Testis (tissue), 3 donors: ENCODE measurements around the gene FBLN2. TPM values are rescaled to one million over a fixed set of nuclear protein-coding genes. Genes with fewer than 3 reads are reported as not detected.

Experiments
- DNase-seq: peaks from one replicate; pipeline ENCODE4 v3.0.0-alpha.2; 2019
- H3K27ac ChIP-seq, 2 donors: fragments of 200-600 bp; sonication (generic); one replicate each; pipeline ENCODE4 v1.5.1; 2019
- H3K27me3 ChIP-seq: fragments of 200-600 bp; sonication (generic); one replicate; pipeline ENCODE4 v1.5.1; 2019
- H3K36me3 ChIP-seq: fragments of 200-600 bp; sonication (generic); one replicate; pipeline ENCODE4 v1.5.1; 2017; ENCODE audit warnings: low read depth; ENCODE audit errors: missing control alignments
- H3K4me1 ChIP-seq: fragments of 200-600 bp; sonication (generic); one replicate; pipeline ENCODE4 v1.5.1; 2019
- H3K4me3 ChIP-seq, 2 donors: fragments of 200-600 bp; sonication (generic); one replicate each; pipeline ENCODE4 v1.5.1; 2017 to 2019
- H3K9me3 ChIP-seq: fragments of 200-600 bp; sonication (generic); one replicate; pipeline ENCODE4 v1.5.1; 2017
- POLR2A ChIP-seq: fragments of 450-650 bp; IDR thresholded peaks from one replicate; pipeline ENCODE4 v1.6.1; 2017; ENCODE audit warnings: antibody characterized with exemption, mild to moderate bottlenecking, moderate library complexity
- WGBS, 2 donors: methylation state at CpG; one replicate each; pipeline ENCODE4 v1.1.5; 2018; 5-methylcytosine and 5-hydroxymethylcytosine counted together
- intact Hi-C: fragments of 100-400 bp; cut with DNase I; formaldehyde crosslinking; loops from one replicate; pipeline ENCODE4 v1.15.1; 2023; ENCODE audit warnings: low total_unique reads
- polyA plus RNA-seq: library from polyadenylated mRNA; stranded (reverse); fragments of 350-450 nt; fragmentation: Illumina TruSeq; extraction: RNeasy Lipid Tissue Mini Kit (QIAGEN cat#74804); gene quantifications from one replicate; pipeline ENCODE4 v1.2.3, GENCODE V29; 2014; ENCODE audit warnings: low read depth, low replicate concordance; ENCODE audit not compliant: insufficient read depth
- total RNA-seq, 2 donors: library from RNA; depleted of rRNA; stranded (reverse); fragments of >200 nt; gene quantifications; one replicate each; pipeline ENCODE4 v1.2.3, GENCODE V29; 2016
- TF ChIP-seq, protein P1 (sequence below), 3 experiments: fragments of 450-650 bp in 2 of 3; fragments of 200-600 bp in 1 of 3; sonication (generic) in 1 of 3; IDR thresholded peaks; one replicate each; pipeline ENCODE4 v1.5.1; 2016 to 2019; ENCODE audit warnings: antibody characterized with exemption in 3 of 3, mild to moderate bottlenecking in 2 of 3, moderate library complexity in 1 of 3

The FBLN2 gene
- total and polyA plus RNA-seq, 3 donors from 2014 or later = 172 to 334 (median 248) TPM

DNA sequence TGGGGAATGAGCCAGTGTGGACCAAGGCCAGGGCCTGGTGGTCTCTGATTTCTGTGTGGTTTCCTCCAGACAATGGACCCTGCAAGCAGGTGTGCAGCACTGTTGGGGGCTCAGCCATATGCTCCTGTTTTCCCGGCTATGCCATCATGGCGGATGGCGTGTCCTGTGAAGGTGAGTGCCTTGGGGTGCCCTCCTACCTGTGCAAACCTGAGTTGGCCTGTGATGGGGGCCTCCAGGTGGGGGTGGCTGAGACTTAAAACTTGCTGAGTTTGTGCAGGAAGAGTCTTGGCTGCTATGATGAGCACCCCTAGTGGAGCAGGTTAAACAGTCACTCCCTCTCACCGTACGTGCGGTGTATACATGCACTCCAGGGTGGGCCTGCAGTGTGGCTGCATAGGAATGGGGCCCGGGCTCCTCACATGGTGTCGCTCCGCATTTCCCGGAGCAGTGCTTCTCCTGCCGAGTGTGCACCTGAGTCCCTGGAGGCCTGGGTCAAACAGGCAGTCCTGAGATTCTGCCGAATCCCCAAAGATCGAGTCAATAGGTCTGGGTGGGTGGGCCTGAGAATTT is 70.8 kb downstream of the FBLN2 start:
- Histone ChIP-seq H3K27ac (no peak overlapping the region), H3K4me3 (no peak overlapping the region), H3K27me3 (no peaks in the 10 kb centered on the region), H3K36me3 (no peaks in the 10 kb centered on the region), H3K4me1 (peaks cover 16% of the 10 kb centered on the region), H3K9me3 (no peaks in the 10 kb centered on the region)
- intact Hi-C loops = no loop called here
- TF ChIP-seq POLR2A = no peak
- TF ChIP-seq, protein P1, sequence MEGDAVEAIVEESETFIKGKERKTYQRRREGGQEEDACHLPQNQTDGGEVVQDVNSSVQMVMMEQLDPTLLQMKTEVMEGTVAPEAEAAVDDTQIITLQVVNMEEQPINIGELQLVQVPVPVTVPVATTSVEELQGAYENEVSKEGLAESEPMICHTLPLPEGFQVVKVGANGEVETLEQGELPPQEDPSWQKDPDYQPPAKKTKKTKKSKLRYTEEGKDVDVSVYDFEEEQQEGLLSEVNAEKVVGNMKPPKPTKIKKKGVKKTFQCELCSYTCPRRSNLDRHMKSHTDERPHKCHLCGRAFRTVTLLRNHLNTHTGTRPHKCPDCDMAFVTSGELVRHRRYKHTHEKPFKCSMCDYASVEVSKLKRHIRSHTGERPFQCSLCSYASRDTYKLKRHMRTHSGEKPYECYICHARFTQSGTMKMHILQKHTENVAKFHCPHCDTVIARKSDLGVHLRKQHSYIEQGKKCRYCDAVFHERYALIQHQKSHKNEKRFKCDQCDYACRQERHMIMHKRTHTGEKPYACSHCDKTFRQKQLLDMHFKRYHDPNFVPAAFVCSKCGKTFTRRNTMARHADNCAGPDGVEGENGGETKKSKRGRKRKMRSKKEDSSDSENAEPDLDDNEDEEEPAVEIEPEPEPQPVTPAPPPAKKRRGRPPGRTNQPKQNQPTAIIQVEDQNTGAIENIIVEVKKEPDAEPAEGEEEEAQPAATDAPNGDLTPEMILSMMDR (IDR thresholded peaks at IDR 0.05) = no peak
- WGBS, 2 donors = 91% methylated on average over 10 to 13 of the region's 13 CpGs
- no peak for DNase-seq

- TF ChIP-seq POLR2A = no peak
- TF ChIP-seq, protein P1 (IDR thresholded peaks at IDR 0.05) = no peak
- Histone ChIP-seq H3K9me3 (no peaks in the 10 kb centered on the region), H3K36me3 (no peaks in the 10 kb centered on the region), H3K27me3 (no peaks in the 10 kb centered on the region), H3K4me3 (no peak overlapping the region), H3K27ac (no peak overlapping the region), H3K4me1 (peaks cover 16% of the 10 kb centered on the region)
- intact Hi-C loops = no loop called here
- 37 to 73% methylated on average over 2 to 4 of the region's 4 CpGs for WGBS, 2 donors
- DNase-seq = no peak
Observed at GRCh38 chr3:13620281-13620680, 71.4 kb downstream of the FBLN2 start.

DNA sequence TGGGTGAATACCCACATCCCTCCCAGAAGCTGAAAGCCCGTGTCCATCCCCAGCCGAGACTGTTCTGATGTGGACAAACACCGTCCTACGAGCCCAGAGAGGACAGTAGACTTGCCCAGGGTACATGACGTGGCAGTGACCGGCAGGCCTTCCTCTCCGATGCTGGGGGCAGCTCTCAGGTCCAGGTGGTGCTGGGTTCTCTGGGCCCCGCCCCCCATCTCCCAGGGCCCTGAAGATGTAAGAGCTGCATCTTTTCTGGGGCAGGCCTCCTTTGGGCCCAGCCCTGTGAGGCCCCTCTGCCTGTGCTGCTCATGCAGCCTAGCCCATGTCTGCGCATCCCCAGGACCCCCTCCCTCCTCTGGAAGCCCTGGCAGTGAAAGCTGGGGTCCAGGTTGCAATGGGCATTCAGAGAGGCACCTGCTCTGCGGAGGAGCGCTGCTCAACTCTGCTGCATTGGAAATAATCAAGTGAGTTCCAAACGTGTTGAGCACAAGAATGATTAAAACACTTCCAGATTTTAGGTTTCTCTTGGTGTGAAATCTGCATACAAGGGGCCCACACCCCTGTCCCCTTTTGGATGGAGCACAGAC is 71.9 kb downstream of the FBLN2 start:
- H3K27me3 ChIP-seq = no peaks in the 10 kb centered on the region
- H3K36me3 ChIP-seq = no peaks in the 10 kb centered on the region
- no peak for DNase-seq
- intact Hi-C loops = no loop called here
- H3K9me3 ChIP-seq = no peaks in the 10 kb centered on the region
- H3K4me3 ChIP-seq = no peak overlapping the region
- 88 to 94% methylated on average over 7 to 12 of the region's 12 CpGs for WGBS, 2 donors
- TF ChIP-seq, protein P1 (IDR thresholded peaks at IDR 0.05) = no peak
- no peak for TF ChIP-seq POLR2A
- peaks cover 16% of the 10 kb centered on the region for H3K4me1 ChIP-seq
- H3K27ac ChIP-seq = no peak overlapping the region

- Histone ChIP-seq H3K9me3 (no peaks in the 10 kb centered on the region), H3K4me1 (peaks cover 16% of the 10 kb centered on the region), H3K27ac (peak overlapping the region in 1 of 2 donors; percentile 41), H3K36me3 (no peaks in the 10 kb centered on the region), H3K27me3 (no peaks in the 10 kb centered on the region), H3K4me3 (no peak overlapping the region)
- peak; percentile 42 for DNase-seq
- TF ChIP-seq, protein P1 (IDR thresholded peaks at IDR 0.05) = no peak
- TF ChIP-seq POLR2A = no peak
- 75% methylated on average over 31 of the region's 31 CpGs for WGBS, 2 donors
- intact Hi-C loops = no loop called here
Observed at GRCh38 chr3:13621381-13622221, 72.7 kb downstream of the FBLN2 start.
